Esophagus muscularis mucosa (tissue), 4 donors: Measurements from ENCODE around the gene UPF3B. TPM values are rescaled to one million over a fixed set of nuclear protein-coding genes. Genes with fewer than 3 reads are reported as not detected.
"Not testable (repeated sequence)": the region's sequence is repeated elsewhere in the genome, so short reads cannot be mapped to it uniquely, and the experiment has no call there.

Experiments used
- DNase-seq: peaks from one replicate; pipeline ENCODE4 v3.0.0-alpha.2; 2017; ENCODE audit errors: extremely low spot score
- H3K27ac ChIP-seq, 4 donors: fragments of 200-600 bp; sonication (generic); replicated peaks in 1 of 4; 1 replicate in 3 of 4; 2 replicates in 1 of 4; pipeline ENCODE4 v1.5.1; 2016 to 2019; ENCODE audit warnings: mild to moderate bottlenecking in 1 of 4
- H3K27me3 ChIP-seq, 4 donors: fragments of 200-600 bp; sonication (generic); one replicate each; pipeline versions ENCODE4 v1.5.1 to v1.6.0; 2016 to 2019
- H3K36me3 ChIP-seq, 4 donors: fragments of 200-600 bp; sonication (generic); one replicate each; pipeline ENCODE4 v1.5.1; 2016 to 2019
- H3K4me1 ChIP-seq, 4 donors: fragments of 200-600 bp; sonication (generic); one replicate each; pipeline ENCODE4 v1.5.1; 2016 to 2019
- H3K4me3 ChIP-seq, 4 donors: fragments of 200-600 bp; sonication (generic); 1 replicate in 2 of 4; 2 replicates in 2 of 4; pipeline ENCODE4 v1.5.1; 2016 to 2019; ENCODE audit warnings: mild to moderate bottlenecking in 4 of 4, moderate library complexity in 1 of 4
- H3K9me3 ChIP-seq, 4 donors: fragments of 200-600 bp; sonication (generic); 1 replicate in 3 of 4; 2 replicates in 1 of 4; pipeline ENCODE4 v1.5.1; 2016 to 2019
- CTCF ChIP-seq, 3 experiments: fragments of 200-600 bp in 2 of 3; fragments of 450-650 bp in 1 of 3; sonication (generic) in 2 of 3; IDR thresholded peaks; one replicate each; pipeline ENCODE4 v1.5.1; 2017 to 2019; ENCODE audit warnings: antibody characterized with exemption in 3 of 3, mild to moderate bottlenecking in 2 of 3, moderate library complexity in 1 of 3
- EP300 ChIP-seq: sonication (generic); formaldehyde crosslinking; IDR thresholded peaks from one replicate; pipeline ENCODE4 v1.6.1; 2017; ENCODE audit warnings: antibody characterized with exemption
- POLR2A ChIP-seq: fragments of 450-650 bp; IDR thresholded peaks from one replicate; pipeline ENCODE4 v1.6.1; 2017; ENCODE audit warnings: antibody characterized with exemption, moderate library complexity, mild to moderate bottlenecking, low read depth
- POLR2AphosphoS5 ChIP-seq, 2 donors: sonication (generic); formaldehyde crosslinking; IDR thresholded peaks; one replicate each; pipeline ENCODE4 v1.6.1; 2017; ENCODE audit warnings: antibody characterized with exemption in 2 of 2
- WGBS: methylation state at CpG from one replicate; pipeline ENCODE4 v1.1.5; 2018; 5-methylcytosine and 5-hydroxymethylcytosine counted together
- intact Hi-C: fragments of 100-400 bp; cut with DNase I; formaldehyde crosslinking; loops from one replicate; pipeline ENCODE4 v1.15.1; 2023
- total RNA-seq, 4 donors: library from RNA; depleted of rRNA; stranded (reverse); fragments of >200 nt; gene quantifications; one replicate each; pipeline versions ENCODE4 v1.1.0 to v1.2.1, GENCODE V29; 2016

Gene UPF3B, protein sequence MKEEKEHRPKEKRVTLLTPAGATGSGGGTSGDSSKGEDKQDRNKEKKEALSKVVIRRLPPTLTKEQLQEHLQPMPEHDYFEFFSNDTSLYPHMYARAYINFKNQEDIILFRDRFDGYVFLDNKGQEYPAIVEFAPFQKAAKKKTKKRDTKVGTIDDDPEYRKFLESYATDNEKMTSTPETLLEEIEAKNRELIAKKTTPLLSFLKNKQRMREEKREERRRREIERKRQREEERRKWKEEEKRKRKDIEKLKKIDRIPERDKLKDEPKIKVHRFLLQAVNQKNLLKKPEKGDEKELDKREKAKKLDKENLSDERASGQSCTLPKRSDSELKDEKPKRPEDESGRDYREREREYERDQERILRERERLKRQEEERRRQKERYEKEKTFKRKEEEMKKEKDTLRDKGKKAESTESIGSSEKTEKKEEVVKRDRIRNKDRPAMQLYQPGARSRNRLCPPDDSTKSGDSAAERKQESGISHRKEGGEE
- total RNA-seq, result 1 to 10 TPM; 4.1 to 7.1 (median 4.9) TPM

DNA sequence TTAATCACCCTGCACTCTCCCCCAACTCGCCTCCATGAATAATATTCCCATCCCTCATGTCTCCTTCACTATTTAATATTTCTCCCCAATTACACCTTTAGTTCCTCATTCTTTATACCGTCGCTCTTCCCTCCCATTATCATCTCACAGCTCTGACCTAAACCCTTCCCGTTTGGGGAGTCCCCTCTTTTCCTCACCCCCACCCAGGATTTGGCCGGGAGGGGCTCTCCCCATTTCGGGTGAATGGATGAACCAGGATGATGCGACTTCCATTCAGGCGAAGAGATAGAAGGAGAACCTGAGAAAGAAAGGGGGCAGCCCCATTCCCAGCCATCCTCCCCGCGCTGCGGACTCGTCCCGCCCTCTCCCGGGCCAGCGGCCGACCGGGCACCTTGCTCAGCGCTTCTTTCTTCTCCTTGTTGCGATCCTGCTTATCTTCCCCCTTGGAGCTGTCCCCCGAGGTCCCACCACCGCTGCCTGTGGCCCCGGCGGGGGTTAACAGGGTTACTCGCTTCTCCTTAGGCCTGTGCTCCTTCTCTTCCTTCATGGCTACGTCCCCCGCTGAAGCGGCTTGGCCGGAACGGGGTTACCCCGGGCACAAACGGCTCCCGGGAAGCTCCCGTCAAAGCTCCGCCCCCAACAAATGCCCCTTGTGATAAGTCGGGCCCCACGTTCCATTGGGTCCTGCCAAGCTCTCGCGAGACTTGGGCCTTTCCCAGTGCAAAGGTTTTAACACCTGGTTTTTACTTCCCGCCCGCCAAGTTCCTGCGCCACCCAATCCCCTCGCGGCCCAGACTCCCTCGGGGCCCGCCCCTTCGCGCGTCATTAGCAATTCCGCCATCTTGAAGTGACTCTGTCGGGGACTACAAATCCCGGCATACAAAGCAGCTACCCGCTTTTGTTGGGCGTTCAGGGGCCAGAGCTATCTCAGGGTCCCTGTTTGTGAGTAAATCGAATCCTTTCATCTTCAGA is at the start of gene UPF3B:
Gene UPF3B, minus strand, starts transcription at position 582 of the 972 bp plus-strand sequence. Its CDS starts 35 bp downstream, at position 547.
- Histone ChIP-seq H3K36me3 (peaks cover 0 to 21% (median 1%) of the 10 kb centered on the region in 4 donors), H3K27me3 (no peaks in the 10 kb centered on the region), H3K27ac (peak within 1 kb of the TSS; percentile 84 to 91 (median 90)), H3K4me3 (peak within 1 kb of the TSS; percentile 65 to 77 (median 68)), H3K9me3 (no peaks in the 10 kb centered on the region), H3K4me1 (peaks cover 0 to 16% (median 8%) of the 10 kb centered on the region in 4 donors)
- peak; percentile 76 to 77 for TF ChIP-seq POLR2AphosphoS5 (IDR thresholded peaks at IDR 0.05)
- TF ChIP-seq CTCF (IDR thresholded peaks at IDR 0.05), result no peak
- TF ChIP-seq POLR2A, result peak; percentile 39
- no peak for TF ChIP-seq EP300
- 35% methylated on average over 52 of the region's 54 CpGs for WGBS
- intact Hi-C loops, result no loop called here
- peak; percentile 97 for DNase-seq

DNA sequence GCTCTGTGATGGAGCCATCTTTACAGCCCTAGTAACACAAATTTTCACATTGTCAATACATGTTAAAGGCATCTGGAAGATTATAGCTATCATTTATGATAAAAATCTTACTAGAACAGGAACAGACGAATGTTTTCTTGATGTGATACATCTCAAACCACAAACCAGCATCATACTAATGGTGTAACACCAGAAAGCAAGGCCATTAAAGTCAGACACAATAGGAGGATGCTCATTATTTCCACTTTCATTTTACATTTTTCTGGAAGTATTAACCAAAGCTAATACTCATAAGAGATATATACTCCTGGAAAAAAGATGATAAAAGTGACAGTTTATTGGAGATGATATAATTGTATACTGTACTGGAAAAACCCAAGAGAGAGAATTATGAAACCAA is 48.2 kb upstream of the UPF3B start:
- Histone ChIP-seq H3K36me3 (no peaks in the 10 kb centered on the region), H3K27ac (no peak overlapping the region), H3K9me3 (no peaks in the 10 kb centered on the region), H3K27me3 (no peaks in the 10 kb centered on the region), H3K4me1 (no peaks in the 10 kb centered on the region), H3K4me3 (no peak overlapping the region)
- WGBS, result 49% methylated on average over 1 of the region's 1 CpG
- no peak for DNase-seq
- no peak for TF ChIP-seq EP300
- no peak for TF ChIP-seq POLR2AphosphoS5 (IDR thresholded peaks at IDR 0.05)
- intact Hi-C loops, result no loop called here

DNA sequence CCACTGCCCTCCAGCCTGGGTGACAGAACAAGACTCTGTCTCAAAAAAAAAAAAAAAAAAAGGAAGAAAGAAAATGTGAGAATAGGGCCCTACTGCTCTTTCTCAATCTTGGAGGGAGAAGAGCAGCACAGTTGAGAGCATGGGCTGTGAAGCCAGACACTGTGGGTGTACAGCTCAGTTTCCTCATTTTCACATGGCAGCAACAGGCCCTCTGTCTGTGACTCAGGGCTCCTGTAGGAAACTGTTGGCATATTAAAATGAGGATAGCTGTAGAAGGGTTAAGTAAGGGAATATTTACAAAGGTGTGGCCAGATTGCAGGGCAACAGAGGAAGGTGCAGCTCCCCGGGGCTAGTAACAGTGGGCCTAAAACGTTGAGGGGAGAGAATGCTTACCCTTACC is 46.4 kb upstream of the UPF3B start:
- no peak overlapping the region for H3K4me3 ChIP-seq
- WGBS, result 21% methylated on average over 2 of the region's 2 CpGs
- TF ChIP-seq CTCF (IDR thresholded peaks at IDR 0.05) (no peak), POLR2AphosphoS5 (IDR thresholded peaks at IDR 0.05) (no peak), EP300 (no peak), POLR2A (no peak)
- H3K27me3 ChIP-seq, result no peaks in the 10 kb centered on the region
- H3K9me3 ChIP-seq, result no peaks in the 10 kb centered on the region
- intact Hi-C loops, result no loop called here
- H3K27ac ChIP-seq, result no peak overlapping the region
- H3K36me3 ChIP-seq, result no peaks in the 10 kb centered on the region
- no peaks in the 10 kb centered on the region for H3K4me1 ChIP-seq
- DNase-seq, result no peak

- H3K4me3 ChIP-seq, result no peak within 1 kb of the TSS
- H3K27ac ChIP-seq, result no peak within 1 kb of the TSS
- intact Hi-C loops, result no loop called here
- H3K27me3 ChIP-seq, result no peaks in the 10 kb centered on the region
- no peaks in the 10 kb centered on the region for H3K4me1 ChIP-seq
- TF ChIP-seq CTCF (IDR thresholded peaks at IDR 0.05) (no peak), EP300 (no peak), POLR2AphosphoS5 (IDR thresholded peaks at IDR 0.05) (no peak), POLR2A (no peak)
- no peaks in the 10 kb centered on the region for H3K36me3 ChIP-seq
- 67% methylated on average over 4 of the region's 4 CpGs for WGBS
- DNase-seq, result no peak
- no peaks in the 10 kb centered on the region for H3K9me3 ChIP-seq
Measured at GRCh38 chrX:119895843-119896326, 43.1 kb upstream of the UPF3B start, which contains the start of gene AKAP14. Gene AKAP14, plus strand, starts transcription at chrX:119895893. Its CDS starts 7,331 bp downstream, at chrX:119903224.

DNA sequence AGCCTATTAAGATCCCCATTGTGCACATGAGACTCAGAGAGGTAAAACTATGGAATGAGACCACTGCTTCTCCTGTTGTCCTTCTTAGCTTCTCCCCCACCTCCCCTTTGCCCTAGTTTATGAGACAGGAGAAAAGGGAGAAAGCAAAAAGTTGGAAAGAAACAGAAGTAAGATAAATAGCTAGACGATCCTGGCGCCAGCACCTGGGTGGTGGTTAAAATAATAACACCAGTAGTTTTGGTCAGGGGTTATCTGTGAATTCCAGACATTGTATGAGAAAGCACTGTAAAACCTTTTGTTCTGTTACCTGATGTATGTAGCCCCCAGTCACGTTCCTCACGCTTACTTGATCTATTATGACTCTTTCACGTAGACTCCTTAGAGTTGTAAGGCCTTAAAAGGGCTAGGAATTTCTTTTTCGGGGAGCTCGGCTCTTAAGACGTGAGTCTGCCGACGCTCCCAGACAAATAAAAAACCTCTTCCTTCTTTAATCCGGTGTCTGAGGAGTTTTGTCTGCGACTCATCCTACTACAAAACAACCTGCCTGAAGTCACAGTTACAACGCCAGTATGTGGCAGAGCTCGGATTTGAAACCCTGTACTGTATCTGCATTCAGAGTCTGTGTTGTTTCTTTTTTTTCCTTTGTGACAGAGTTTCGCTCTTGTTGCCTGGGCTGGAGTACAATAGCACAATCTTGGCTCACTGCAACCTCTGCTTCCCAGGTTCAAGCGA is 39.4 kb upstream of the UPF3B start:
- H3K4me1 ChIP-seq, H3K36me3 ChIP-seq, H3K9me3 ChIP-seq, H3K4me3 ChIP-seq, H3K27ac ChIP-seq, H3K27me3 ChIP-seq, DNase-seq, intact Hi-C loops: not testable (repeated sequence)
- 66% methylated on average over 16 of the region's 16 CpGs for WGBS

- WGBS, result 69% methylated on average over 7 of the region's 36 CpGs
- H3K27ac ChIP-seq, H3K4me3 ChIP-seq, H3K9me3 ChIP-seq, H3K36me3 ChIP-seq, H3K27me3 ChIP-seq, intact Hi-C loops, DNase-seq: not testable (repeated sequence)
- peaks cover 0 to 17% (median 9%) of the 10 kb centered on the region in 4 donors for H3K4me1 ChIP-seq
Measured at GRCh38 chrX:119890626-119891025, 37.9 kb upstream of the UPF3B start.
